HG02973 (cell line): ENCODE results near the gene BCAR1.
A peak's percentile ranks its signal among the peaks of the same experiment; 100 is the strongest.
"Not testable (repeated sequence)": the region's sequence is repeated elsewhere in the genome, so short reads cannot be mapped to it uniquely, and the experiment has no call there.

ENCODE experiments used
- ATAC-seq: cut with Tn5 transposase; IDR thresholded peaks from one replicate; pipeline ENCODE4 v1.9.1; 2021; ENCODE audit warnings: moderate library complexity; ENCODE audit not compliant: unreplicated experiment

Gene BCAR1

DNA sequence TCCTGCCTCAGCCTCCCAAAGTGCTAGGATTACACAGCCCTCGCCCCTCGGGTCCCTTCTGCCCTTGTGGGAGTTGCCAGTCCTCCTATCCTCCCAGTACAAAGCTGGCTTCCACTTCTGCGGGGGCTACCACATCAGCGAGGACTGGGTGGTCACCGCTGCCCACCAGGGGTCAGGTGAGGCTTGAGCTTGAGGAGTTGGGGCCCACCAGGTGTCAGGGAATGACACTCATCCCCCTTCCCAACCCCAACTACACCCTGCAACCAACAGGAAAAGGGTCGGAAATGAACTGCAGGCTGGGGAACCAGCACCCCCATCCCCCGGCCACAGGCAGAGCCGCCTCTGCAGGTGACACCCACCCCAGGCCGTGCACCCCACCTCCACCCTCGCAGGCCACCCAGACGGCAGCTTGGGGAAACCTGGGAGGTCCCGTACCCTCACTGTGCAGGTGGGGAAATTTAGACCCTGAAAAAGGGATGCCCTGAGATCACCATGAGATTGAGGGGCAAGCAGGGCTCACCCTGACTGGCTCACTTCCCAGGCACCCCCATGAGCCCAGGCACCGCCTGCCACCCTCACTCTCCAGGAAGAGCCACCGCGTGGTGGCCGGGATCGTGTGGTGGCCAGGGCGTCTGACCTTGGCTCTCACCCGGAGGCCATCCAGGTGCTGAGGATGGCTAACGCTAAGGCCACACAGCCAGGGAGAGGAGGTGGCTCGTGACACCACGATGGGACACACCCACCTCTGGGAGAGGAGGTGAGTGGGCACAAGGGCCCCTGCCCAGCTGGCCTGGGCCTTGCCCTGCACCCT lies 24.7 kb downstream of the BCAR1 start:
- no peak for ATAC-seq

DNA sequence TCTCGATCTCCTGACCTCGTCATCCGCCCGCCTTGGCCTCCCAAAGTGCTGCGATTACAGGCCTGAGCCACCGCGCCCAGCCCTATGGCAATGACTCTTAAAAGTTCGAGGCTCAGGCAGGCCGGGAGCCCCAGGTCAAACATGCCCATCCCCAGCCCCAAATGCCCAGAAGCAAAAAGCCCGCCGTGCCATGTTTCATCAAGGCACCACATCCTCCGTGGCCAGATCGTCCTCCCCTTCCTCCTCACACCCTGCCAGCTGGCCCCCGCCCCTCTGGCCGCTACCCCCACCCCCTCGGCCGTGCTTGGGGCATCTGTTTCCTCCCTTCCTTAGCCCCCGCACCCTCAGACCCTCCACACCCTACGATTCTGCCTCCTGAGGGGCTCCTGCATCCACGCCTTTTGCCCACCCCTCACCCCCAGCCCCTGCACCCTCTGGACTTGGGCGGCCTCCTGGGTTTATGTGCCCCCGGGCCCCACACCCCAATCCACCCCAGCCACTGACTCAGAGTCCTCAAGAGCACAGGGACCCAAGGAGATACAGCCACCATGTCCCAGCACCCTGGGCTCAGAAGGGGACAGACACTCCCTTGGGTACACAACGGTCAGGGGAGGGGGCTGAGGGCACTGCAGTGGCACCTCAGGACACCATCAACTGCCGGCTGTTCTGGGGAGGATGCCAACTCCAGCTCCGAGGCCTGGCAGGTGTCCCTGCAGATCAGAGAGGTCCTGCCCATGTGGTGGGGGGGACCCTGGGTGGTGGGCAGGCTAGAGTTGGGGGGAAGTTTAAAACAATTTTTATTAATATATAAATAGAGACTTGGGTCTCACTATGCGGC lies 25.5 kb downstream of the BCAR1 start:
- no peak for ATAC-seq

DNA sequence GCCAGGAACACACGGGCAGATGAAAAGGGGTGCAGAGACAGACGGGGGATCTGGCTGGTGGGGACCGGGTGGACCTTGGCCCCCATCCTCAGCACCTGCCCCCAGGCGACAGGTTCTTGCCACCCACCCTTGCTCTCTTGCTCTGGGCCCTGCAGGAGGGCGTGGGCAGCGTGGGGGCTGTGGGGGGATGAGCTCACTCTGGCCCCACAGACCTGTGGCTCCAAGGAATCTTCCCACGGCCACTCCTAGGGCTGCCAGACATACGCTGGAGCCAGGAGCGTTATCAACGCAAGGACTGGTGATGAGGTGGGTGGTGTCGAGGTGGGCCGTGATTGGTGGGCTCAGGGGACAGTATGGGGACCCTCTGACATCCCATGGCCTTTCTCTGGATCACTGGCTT lies 26.3 kb downstream of the BCAR1 start:
- ATAC-seq = no peak

DNA sequence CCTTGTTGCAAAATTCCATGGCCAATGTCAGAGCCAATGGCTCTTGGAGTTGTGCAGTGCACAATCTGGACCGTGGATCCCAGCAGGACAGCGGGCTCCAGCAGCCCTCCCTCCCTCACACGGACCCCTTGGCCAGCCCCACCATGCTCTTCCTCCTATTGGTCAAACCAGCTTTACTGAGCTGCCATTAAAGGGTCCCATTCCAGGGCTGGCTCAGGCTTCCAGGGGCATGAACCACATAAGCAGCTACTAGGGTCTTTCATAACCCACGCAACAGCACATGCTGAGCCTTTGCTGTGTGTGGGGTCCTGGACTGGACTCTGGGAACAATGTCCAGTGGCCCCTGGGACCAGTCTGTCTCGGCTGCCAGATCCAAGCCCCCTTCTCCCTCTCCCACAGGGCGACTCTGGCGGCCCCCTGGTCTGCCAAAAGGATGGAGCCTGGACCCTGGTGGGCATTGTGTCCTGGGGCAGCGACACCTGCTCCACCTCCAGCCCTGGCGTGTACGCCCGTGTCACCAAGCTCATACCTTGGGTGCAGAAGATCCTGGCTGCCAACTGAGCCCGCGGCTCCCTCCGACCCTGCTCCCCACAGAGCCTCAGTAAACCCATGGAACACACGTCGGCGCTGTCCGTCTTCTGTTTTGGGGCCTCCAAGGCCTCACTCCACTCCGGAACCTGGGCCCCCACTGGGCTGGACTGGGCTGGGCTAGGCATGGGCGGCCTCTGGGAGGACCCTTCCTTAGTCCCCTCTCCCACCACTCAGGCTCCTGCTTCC lies 26.9 kb downstream of the BCAR1 start:
- no peak for ATAC-seq

DNA sequence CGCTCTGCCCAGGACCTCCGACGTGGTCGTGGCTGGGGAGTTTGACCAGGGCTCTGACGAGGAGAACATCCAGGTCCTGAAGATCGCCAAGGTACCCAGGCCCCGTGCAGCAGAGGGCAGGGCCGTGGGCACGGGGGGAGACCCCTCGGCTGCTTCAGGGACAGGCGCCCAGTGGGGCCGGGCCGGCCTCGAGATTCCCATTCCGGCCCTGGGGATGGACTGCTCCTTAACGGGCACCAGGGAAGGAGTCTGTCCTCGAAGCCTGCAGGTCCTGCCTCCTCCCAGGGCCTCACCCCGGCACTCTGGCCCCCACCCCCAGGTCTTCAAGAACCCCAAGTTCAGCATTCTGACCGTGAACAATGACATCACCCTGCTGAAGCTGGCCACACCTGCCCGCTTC lies 28.3 kb downstream of the BCAR1 start:
- ATAC-seq = not testable (repeated sequence)

DNA sequence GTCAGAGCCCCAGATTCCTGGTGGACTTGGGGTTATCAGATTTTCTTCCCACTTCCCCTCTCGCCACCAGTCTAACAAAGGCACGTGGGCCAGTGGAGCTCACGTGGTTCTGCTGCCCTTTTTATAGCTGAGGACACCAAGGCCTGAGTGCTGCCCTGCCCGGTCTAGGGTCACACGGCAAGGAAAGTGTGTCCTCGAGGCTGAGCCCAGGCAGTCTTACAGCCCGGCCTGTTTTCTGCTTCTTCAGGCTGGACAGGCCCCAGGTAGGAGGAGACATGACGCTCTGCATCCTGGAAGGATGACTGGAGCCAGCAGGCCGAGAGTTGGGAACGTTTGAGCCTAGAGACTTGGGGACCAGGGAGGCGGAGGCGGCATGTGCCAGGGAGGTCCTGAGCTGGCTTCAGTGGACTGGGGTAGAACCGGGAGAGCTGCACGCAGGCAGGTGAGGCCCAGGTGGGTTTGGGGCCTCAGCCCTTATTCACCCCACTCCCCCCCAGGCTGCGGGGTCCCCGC lies 29.1 kb downstream of the BCAR1 start:
- no peak for ATAC-seq

DNA sequence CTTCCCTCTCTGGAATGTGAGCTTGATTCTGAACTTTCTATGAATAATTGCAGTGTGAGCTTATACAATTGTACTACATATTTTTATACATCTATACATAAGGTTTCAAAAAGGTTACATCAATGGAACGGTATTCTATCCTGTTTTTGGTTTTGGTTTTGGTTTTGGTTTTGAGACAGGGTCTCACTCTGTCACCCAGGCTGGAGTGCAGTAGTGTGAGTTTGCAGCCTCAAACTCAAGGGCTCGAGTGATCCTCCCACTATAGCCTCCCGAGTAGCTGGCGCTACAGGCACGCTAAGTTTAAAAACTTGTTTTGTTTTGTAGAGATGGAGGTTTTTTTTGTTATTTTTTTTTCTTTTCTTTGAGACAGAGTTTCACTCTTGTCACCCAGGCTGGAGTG lies 31.6 kb downstream of the BCAR1 start:
- ATAC-seq = no peak

DNA sequence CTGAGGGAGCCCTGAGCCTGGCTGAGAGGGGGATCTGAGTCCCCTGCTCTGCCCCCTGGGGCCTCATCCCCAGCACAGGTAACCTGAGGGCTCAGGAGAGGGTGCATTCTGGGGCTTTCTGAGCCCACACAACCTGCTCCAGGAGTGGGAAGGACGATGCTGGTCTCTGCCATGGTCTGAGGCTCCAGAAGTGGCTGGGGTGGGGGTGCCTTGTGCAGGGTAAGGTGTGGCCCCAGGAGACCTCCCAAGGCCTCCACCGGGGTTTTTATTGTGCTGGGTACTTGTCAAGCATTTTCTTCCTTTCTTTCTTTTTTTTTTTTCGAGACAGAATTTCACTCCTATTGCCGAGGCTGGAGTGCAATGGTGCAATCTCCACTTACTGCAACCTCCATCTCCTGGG lies 32.3 kb downstream of the BCAR1 start:
- ATAC-seq = no peak

DNA sequence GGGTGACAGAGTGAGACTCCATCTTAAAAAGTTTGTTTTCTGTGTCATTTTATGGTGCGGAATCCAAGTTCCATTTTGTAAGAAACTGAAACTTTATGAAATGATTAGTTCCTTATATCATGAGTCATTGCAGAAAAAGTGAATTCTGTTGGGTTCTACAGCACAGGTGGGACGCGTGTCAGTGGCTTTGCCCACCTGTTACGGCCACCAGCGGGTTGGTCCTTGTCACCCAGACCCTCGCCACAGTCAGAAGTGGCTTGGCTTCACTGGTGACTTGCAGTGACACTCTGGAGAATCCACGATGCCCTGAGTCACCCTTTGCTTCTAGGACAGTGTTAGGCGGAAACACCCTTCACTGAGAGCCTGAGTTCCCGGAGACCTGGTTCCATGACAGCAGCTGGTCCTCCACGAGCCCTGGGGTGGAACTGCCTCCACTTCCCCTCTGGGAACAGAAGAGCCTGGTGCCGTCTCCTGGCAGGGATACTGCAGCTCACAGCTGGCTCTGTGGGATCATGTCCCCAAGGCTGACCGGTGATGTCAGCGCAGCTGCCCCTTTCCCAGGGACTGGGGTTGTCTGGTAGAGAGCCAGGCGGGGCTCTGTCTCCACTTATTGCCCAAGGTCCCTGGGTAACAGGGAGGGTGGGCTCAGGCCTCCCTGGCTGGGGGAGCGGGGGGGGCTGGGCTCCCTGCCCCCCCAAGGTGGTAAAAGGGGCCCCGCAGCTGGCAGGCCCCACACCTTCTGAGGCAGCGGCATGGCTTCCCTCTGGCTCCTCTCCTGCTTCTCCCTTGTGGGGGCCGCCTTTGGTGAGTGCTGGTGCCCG lies 33.0 kb downstream of the BCAR1 start, which contains the start of gene CTRB1:
Gene CTRB1, plus strand, starts transcription at position 733 of the 821 bp plus-strand sequence. Its CDS starts 20 bp downstream, at position 753.
- ATAC-seq = peak; percentile 77

DNA sequence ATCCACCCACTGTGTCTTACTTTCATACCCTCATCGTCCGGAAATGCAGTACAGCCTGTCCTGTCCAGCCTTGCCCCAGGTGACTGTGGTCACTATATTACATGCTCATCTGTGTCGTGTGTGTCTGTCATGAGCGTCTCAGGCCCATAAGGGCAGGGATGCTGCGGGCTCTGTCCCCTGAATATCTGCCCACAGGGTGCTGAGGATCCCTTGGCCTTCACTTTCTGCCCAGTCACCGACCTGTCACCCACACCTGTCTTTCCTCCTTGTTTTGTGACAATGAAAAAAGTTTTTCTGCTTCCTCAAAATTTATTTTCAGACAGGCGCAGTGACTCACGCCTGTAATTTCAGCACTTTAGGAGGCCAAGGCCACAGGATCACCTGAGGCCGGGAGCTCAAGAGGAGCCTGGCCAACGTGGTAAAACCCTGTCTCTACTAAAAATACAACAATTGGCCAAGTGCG lies 34.0 kb downstream of the BCAR1 start:
- ATAC-seq = no peak

DNA sequence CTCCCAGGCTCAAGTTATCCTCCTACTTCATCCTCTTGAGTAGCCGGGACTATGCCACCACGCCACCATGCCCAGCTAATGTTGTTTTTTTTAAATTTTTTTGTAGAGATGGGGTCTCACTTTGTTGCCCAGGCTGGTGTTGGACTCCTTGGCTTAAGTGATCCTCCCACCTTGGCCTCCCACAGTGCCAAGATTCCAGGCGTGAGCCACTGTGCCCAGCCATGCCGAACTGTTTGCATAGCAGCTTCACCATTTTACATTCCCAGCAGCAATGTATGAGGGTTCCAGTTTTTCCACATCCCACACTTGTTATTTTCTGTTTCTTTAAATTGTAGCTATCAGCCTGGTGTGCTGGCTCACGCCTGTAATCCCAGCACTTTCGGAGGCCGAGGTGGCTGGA lies 34.8 kb downstream of the BCAR1 start:
- ATAC-seq = no peak

DNA sequence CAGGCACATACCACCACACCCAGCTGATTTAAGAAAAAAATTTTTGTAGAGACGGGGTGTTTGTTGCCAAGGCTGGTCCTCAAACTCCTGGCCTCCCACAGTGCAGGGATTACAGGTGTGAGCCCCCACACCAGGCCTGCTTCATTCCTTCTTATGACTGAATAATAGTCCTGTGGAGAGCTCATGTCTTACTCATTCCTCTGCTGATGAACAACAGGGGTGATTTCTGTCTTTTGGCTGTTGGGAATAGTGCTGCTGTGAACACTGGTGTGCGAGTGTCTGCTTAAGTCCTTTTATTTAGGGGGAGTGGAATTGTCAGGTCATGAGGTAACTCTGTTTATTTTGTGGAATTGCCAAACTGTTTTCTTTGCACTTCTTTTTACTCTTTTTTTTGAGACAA lies 35.3 kb downstream of the BCAR1 start:
- ATAC-seq = no peak

DNA sequence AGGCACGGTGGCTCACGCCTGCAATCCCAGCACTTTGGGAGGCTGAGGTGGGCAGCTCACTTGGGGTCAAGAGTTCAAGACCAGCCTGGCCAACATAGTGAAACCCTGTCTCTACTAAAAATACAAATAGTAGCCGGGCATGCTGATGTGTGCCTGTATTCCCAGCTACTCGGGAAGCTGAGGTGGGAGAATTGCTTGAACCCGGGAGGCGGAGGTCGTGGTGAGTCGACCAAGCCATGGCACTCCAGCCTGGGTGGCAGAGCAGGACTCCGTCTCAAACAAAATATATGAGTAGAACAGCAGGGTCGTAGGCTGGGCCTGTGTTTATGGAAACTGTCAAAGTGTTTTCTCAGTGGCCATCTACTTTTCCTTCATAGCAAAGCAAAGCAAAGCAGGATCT lies 40.1 kb downstream of the BCAR1 start:
- not testable (repeated sequence) for ATAC-seq

DNA sequence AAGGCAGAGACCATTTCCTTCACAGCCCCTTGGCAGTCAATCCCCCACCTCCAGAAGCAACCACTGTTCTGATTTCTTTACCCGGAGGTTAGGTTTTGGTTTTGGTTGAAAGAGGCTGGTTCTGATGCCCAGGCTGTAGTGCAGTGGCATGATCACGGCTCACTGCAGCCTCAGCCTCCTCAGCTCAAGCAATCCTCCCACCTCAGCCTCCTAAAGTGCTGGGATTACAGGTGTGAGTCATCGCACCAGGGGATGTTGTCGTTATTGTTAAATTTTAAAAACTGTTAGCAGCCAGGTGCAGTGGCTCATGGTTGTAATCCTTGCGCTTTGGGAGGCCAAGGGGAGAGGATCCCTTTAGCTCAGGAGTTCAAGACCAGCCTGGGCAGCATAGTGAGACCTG lies 41.5 kb downstream of the BCAR1 start:
- ATAC-seq = no peak

DNA sequence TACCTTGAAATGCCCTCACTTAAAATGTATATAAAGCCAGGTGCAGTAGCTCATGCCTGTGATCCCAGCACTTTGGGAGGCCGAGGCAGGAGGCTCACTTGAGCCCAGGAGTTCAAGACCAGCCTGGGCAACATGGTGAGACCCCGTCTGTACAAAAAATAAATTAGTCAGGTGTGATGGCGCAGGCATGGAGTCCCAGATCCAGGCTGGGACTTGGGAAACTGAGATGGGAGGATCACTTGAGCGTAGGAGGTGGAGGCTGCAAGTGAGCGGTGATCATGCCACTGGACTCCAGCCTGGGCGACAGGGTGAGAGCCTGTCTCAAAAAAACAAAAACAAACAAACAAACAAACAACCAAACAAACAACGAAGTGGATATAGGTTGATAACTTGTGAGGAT lies 41.9 kb downstream of the BCAR1 start:
- ATAC-seq = not testable (repeated sequence)

DNA sequence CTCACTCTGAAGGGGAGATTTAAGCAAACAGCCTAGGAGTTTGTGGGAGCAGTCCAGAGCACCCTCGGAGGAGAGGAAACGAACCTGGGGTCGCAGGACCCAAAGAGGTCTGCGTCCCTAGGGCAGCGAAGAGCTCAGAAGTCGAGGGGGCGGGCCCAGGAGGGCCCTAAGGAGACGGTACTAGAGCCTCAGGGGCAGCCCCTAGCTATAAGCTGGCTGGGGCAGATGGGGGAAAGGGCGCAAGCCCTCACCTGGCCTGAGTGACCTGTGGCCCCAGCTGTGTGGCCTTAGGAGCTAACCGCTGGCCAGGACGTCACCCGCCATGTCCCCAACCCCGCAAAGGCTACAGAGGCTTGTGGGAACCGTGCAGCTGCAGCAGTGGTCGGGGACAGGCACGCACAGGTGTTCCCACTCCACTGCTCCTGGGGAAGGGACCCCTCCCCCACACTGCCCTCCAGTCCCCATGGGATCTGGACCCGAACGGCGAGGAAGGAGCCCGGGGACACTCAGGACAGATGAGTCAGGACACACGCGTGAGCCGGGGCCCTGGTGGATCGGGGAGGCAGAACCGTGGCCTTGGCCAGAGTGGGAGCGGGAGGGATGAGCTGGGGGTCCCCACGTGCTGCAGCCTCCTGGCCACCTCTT lies 42.4 kb downstream of the BCAR1 start:
- ATAC-seq = no peak

DNA sequence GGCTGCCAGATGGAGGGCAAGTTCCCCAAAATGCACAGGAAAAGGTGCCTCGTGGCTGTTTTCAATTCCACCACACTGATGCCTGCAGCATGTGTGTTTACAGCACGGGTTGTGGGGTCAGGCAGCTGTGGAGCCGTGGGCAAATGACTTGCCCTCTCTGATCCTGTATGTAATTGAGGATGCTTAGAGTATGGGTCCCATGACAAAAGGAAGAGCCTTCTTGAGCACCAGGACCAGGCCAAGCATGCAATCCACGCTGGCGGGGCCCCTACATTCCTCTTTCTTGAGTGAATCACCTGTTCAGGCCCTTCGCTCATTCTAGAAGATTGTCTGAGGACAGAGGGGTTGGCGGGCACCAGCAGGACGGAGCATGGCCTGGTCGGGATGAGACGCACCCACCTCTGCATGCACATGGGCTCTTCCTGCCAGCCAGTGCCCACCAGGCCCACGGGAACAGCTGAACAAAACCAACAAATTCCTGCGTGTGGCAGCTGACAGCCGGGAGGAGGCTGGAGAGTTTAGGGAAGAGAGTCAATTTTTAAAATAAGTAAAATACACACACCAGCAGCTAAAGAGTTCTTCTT lies 43.1 kb downstream of the BCAR1 start:
- ATAC-seq = no peak

DNA sequence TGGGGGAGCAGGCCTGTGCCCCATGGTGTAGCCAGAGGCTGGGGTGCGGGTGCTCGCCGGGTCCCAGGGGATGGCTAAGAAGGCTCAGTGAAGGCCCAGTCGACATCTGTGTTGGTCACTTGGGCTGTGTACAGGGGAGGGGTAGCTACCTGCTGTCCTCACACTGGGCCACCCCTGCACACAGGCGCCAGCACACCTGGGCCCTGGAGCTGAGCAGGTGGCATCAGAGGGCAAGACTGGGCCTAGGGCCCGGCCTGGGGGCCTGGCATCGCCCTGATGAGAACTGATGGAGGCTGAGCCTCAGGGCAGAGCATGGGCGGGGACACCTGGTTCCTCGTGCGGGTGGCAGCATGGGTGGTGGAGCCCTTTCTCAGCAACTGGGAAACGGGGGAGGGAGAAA lies 43.6 kb downstream of the BCAR1 start:
- no peak for ATAC-seq

DNA sequence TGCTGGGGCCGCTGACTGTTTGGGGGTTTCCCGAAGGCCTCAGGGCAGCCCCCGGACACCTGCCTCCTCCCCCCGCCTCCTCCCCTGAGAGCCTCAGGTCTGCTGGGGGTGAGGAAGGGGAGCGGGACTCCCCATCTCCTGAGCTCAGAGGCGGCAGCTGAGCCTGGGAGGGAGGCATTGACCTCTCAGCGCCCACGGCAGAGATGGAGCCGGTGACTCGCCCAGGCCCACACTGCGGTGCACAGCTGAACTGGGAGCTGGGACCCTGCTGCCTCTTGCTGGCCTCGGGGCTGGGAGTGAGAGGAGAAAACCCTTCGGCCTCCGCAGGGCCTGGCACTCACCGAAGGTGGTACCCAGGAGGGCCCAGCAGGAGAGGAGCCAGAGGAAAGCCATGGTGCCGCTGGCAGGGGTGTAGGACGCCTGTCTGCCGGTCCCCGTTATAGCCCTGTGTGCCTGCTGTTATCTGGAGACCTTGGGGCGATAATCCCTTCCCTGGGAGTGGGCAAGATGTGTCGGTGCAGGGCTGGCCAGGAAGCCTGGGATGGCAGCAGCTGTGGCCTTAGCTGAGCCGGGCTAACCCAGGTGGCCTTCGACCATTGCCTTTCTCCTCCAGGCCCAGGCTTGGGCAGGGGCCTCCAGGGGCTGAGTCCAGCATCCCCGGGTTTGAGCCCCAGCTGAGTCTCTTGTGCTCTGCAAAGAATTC lies 44.5 kb downstream of the BCAR1 start, which contains the start of gene CTRB2:
Gene CTRB2, minus strand, starts transcription at position 413 of the 703 bp plus-strand sequence. Its CDS starts 20 bp downstream, at position 393.
- ATAC-seq = no peak
